Measurements from ENCODE around the gene DNER.

The DNER gene

DNA sequence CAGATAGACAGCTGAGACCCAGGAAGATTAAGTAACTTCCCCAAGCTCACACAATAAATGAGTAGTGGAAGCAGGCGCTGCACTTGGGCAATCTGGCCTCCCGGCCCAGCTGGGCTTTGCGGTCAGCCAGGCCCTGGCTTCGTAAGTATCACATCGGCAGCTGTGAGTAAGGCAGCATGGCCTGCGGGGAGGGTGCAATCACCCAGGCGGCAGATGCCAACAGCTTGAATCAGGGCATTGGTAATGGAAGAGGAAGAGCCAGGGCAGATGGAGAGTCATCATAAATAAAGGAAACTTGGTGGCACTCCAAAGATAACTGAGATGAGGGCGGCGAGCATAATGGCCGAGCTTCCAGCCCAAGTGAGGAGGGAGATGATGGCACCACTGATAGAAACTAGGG, 225.3 kb downstream of the DNER start:
- no peak for DNase-seq (ENCODE audit: low read depth)

GRCh38 chr2:229488232-229488631, 226.1 kb downstream of the DNER start:
- no peak for DNase-seq (ENCODE audit: low read depth)

DNA sequence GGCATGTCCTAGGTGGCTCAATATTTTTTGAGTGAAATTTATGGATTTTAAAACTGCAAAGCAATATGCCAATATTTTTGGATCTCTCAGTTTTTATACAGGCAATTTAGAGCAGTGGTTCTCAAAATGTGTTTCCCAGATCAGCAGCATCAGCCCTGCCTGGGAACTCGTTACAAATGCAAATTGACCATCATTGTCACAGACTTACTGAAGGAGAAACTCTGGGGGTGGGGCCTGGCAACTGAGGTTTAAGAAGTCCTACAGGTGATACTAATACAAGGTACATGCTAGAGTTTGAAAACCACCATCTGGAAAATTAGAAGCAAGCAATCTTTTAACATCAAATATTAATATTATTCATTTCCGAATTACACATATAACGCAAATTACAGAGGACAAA, 227.7 kb downstream of the DNER start:
- no peak for DNase-seq (ENCODE audit: low read depth)

GRCh38 chr2:229485857-229486256, 228.5 kb downstream of the DNER start:
- no peak for DNase-seq (ENCODE audit: low read depth)

GRCh38 chr2:229477269-229477755, 237.0 kb downstream of the DNER start:
- no peak for DNase-seq (ENCODE audit: low read depth)

DNA sequence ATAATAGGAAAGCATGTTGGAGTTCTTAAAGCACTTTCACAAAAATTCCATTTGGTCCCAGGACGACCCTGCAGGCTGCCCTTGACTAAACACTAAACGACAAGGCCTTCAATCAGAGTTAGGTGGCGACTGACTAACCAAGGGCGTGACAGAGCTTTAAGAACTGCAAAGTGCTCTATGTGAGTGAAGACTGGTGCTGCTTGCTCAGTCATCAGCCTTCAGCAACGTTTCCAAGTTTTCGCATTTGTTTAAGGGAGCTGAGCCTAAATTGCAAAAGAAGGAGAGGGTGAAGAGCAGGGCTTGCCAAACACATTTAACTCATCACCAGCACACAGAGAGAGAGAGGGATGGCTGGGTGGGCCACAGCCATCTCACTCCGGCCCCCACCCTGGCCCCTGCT, 238.6 kb downstream of the DNER start:
- no peak for DNase-seq (ENCODE audit: low read depth)

- no peak for DNase-seq (ENCODE audit: low read depth)
These were observed 240.2 kb downstream of the DNER start for GRCh38 chr2:229474125-229474524.

DNA sequence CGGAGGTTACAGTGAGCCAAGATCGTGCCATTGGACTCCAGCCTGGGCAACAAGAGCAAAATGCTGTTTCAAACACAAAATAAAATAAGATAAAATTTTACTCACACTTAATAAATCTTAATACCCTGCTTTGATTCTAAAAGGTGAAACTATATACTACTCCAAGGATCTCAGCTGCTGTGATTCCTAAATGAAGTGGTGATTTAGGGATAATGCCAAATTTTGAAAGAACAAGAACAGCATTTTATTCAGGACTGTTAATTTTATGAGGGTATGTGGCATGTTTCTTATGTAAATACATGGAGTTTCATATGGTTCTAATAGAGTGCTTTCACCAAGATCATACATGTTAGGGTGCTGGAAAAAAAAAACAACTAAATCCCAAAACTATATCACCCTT, 243.6 kb downstream of the DNER start:
- no peak for DNase-seq (ENCODE audit: low read depth)

GRCh38 chr2:229467783-229468182, 246.6 kb downstream of the DNER start:
- no peak for DNase-seq (ENCODE audit: low read depth)

- DNase-seq (ENCODE audit: low read depth) = no peak
These were observed 250.5 kb downstream of the DNER start for GRCh38 chr2:229463841-229464346.

- DNase-seq (ENCODE audit: low read depth) = no peak
These were observed 252.2 kb downstream of the DNER start for GRCh38 chr2:229462112-229462511.

- no peak for DNase-seq (ENCODE audit: low read depth)
These were observed 258.3 kb downstream of the DNER start for GRCh38 chr2:229456091-229456490.

DNA sequence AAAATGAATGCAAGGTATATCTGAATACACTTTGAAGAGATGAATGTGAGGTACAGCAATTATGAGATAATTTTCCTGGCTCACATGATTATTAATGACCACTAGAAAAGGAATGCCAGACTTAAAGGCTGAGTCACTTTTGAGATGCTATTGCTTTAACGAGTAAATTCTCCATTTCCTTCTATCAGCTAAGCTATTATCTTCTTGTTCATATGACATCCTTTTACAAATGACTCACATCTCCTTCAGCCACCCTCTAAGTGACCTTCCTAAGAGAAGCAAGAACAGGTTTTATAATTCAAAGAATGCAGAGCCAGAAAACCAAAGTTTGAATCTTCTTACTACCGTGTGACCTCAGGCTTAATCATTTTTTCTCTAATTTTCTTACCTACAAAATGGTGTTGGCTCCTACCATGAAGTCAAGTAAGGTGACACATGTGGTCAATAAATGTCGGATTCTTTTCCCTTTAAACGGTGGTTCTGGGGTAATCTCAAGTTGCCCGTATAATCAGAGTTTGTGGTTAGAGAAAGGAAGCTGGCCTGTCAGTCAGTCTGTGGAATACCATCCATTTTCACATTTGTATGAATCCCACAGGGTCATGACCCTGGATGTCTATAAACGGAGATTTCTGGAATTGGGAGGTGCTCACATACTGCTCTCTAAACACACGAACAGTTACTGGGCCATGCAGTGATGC, 259.3 kb downstream of the DNER start:
- no peak for DNase-seq (ENCODE audit: low read depth)

- DNase-seq (ENCODE audit: low read depth) = no peak
These were observed 261.1 kb downstream of the DNER start for GRCh38 chr2:229453230-229453629.

- DNase-seq (ENCODE audit: low read depth) = no peak
These were observed 262.5 kb downstream of the DNER start for GRCh38 chr2:229451852-229452251.

DNA sequence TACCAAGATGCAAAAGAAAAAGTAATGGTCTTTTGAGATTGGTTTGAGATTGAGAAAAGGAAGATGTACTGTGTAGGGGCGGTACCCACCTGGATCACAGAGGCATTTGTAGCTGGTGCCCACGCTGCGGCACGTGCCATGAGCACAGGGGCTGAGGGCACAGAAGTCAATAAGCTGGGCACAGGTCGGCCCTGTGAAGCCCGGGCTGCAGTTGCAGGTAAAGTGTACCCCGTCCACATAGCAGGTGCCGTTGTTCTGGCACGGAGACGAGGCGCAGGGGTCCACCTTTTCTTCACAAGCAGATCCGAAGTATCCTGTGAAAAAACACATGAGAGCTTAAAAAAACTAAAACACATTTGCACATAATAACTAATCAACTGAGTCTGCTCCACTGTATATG, 267.1 kb downstream of the DNER start:
- no peak for DNase-seq (ENCODE audit: low read depth)

GRCh38 chr2:229446350-229446749, 268.0 kb downstream of the DNER start:
- DNase-seq (ENCODE audit: low read depth) = no peak

GRCh38 chr2:229445501-229446211, 268.7 kb downstream of the DNER start:
- no peak for DNase-seq (ENCODE audit: low read depth)

DNA sequence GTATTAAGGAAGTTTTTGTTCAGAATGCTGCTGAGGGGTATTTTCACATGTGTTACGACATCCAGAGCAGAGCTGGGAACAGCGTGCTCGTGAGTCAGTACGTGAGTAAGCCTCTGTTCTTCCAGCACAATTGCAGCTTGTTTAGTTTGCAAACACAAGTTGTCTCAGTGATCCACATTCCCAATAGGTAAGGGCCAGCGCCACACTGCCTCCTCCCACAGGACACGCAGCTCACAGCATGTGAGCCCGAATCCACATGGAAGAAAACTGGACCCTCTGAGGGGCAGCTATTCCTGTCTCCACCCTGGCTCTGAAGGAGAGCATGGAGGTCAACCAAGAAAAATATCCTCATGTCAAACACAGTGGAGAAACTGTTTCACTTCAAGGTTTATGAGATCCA, 269.3 kb downstream of the DNER start:
- no peak for DNase-seq (ENCODE audit: low read depth)

- no peak for DNase-seq (ENCODE audit: low read depth)
These were observed 270.6 kb downstream of the DNER start for GRCh38 chr2:229443546-229444268.

GRCh38 chr2:229443141-229443540, 271.2 kb downstream of the DNER start:
- no peak for DNase-seq (ENCODE audit: low read depth)

DNA sequence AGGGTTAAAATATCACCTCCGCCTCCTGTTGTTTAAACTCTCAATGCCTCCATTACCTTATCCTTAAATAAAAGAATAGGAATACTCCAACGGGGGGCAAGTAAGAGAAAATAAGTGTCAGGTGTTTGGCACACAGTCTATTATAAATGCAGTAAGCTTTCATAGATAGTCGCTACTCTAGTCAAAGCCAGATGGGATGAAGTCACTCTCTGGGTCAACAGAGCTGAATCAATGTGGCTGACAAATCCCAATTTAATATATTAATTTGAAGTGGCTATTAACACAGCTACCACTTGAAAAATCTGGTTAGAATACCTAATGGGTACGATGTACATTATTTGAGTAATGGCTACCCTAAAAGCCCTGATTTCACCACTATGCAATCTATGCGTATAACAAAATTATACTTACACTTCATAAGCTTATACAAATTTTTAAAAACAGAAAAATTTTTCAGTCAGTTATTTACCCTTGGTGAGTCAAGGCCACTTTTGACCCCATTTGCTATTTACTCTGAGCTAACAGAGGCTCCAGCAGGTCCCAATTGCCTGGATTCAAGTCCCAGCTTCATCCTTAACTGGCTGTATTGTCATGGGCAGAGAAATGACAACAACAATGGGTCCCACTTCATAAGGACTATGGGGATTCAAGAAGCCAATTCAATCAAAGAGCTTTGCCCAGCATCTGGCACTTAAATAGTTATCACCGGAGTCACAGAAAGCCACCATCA, 275.8 kb downstream of the DNER start:
- no peak for DNase-seq (ENCODE audit: low read depth)

Measured in activated T-cell treated with anti-CD3 and anti-CD28 coated beads for 1 hour (primary cell).